ENCODE results near the gene RCN2. TPM values are rescaled to one million over a fixed set of nuclear protein-coding genes. Genes with fewer than 3 reads are reported as not detected.

The RCN2 gene
- total RNA-seq, 2 donors from 2014 or later: 34.0 to 42.6 TPM

GRCh38 chr15:76983590-76984375 is 52.2 kb downstream of the RCN2 start:
- no peaks in the 10 kb centered on the region for H3K36me3 ChIP-seq
- DNase-seq: no peak
- no peak overlapping the region for H3K9ac ChIP-seq (ENCODE audit: low read depth in 2 of 2, low read length in 2 of 2)
- H3K27me3 ChIP-seq: no peaks in the 10 kb centered on the region
- no peak overlapping the region for H3K27ac ChIP-seq
- no peak overlapping the region for H3K4me3 ChIP-seq
- H3K9me3 ChIP-seq: no peaks in the 10 kb centered on the region
- no peaks in the 10 kb centered on the region for H3K4me1 ChIP-seq
- intact Hi-C loops (cut with DNase I): no loop called here
- no peak for TF ChIP-seq CTCF (IDR thresholded peaks at IDR 0.05)

DNA sequence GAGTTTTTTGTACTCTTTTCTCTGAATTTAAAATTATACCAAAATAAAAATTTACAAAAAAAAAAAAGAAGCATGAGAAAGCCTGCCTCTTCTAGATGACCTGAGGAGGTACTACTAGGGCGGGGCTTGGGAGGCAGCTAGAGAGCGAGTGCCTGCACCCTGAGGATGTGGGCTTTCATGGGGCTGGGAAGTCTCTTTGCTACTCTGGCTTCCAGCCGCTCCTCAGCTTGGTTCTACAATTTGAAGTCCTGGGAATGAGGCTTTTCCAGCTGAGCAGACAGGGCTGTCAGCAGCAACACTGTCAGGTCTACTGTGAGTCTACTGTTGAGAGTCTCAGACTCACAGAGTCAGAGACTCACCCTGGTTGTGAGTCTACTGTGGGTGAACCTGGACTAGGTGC is 55.2 kb downstream of the RCN2 start:
- no peak overlapping the region for H3K27ac ChIP-seq
- H3K4me1 ChIP-seq: no peaks in the 10 kb centered on the region
- DNase-seq: no peak
- no peak overlapping the region for H3K4me3 ChIP-seq
- no peaks in the 10 kb centered on the region for H3K27me3 ChIP-seq
- H3K9ac ChIP-seq (ENCODE audit: low read depth in 2 of 2, low read length in 2 of 2): no peak overlapping the region
- H3K36me3 ChIP-seq: no peaks in the 10 kb centered on the region
- no peaks in the 10 kb centered on the region for H3K9me3 ChIP-seq
- TF ChIP-seq CTCF (IDR thresholded peaks at IDR 0.05): no peak
- intact Hi-C loops (cut with DNase I): no loop called here

GRCh38 chr15:76987276-76987675 is 55.7 kb downstream of the RCN2 start:
- no peaks in the 10 kb centered on the region for H3K36me3 ChIP-seq
- no peak overlapping the region for H3K4me3 ChIP-seq
- no peaks in the 10 kb centered on the region for H3K9me3 ChIP-seq
- no peak for DNase-seq
- no peak for TF ChIP-seq CTCF (IDR thresholded peaks at IDR 0.05)
- no peak overlapping the region for H3K9ac ChIP-seq (ENCODE audit: low read depth in 2 of 2, low read length in 2 of 2)
- no peaks in the 10 kb centered on the region for H3K27me3 ChIP-seq
- H3K4me1 ChIP-seq: no peaks in the 10 kb centered on the region
- intact Hi-C loops (cut with DNase I): no loop called here
- H3K27ac ChIP-seq: no peak overlapping the region

DNA sequence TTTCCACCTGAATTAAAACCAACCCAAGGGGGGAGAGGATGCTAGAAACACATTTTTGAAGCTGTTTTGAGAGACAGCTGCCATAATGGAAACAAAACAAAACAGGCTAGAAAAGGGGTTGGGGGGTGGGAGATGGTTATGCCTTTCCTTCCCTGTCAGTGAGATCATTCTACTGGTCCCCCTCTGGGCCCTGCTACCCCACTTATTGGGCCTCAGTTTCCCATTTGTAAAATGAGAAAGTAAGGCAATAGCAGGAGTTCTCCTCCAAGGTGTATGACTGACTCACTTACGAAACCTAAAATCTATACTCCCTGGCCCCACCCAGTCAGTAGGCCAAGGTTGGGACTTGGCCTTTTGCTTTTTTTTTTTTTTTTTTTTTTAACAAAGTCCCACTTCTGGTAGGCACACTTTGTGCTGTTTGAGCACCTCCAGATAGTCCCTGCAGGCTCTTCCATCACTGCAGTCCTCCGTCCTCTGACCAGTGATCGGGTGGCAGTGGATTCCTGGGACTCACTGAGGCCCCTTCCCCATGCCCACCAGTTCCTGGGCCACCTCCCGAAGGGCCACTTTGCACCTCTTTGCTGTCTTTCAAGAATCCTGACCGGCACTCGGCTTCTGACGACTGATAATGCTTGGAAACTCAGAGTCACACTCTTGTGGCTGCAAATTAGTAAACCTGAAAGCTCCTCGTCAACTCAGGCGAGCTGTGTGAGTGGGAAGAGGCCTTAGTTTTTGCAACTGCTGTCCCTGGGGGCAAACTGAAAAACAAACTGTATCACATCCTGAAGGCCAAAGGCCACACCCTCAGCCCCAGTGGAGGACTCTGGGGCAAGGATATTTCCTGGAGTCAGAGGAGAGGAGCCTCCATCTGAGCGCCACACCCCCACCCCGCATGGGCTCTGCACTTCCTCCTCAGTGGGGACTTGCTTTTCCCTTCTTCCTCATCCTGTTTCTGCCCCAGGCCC is 56.6 kb downstream of the RCN2 start:
- Histone ChIP-seq H3K27ac (peak overlapping the region; percentile 8), H3K4me3 (no peak overlapping the region), H3K4me1 (no peaks in the 10 kb centered on the region), H3K9me3 (no peaks in the 10 kb centered on the region), H3K9ac (ENCODE audit: low read depth in 2 of 2, low read length in 2 of 2) (no peak overlapping the region), H3K36me3 (no peaks in the 10 kb centered on the region), H3K27me3 (no peaks in the 10 kb centered on the region)
- TF ChIP-seq CTCF (IDR thresholded peaks at IDR 0.05): no peak
- peak; percentile 69 for DNase-seq
- intact Hi-C loops (cut with DNase I): no loop called here

- Histone ChIP-seq H3K36me3 (no peaks in the 10 kb centered on the region), H3K27me3 (no peaks in the 10 kb centered on the region), H3K4me3 (no peak overlapping the region), H3K27ac (peak overlapping the region; percentile 8), H3K9ac (ENCODE audit: low read depth in 2 of 2, low read length in 2 of 2) (no peak overlapping the region), H3K9me3 (no peaks in the 10 kb centered on the region), H3K4me1 (no peaks in the 10 kb centered on the region)
- intact Hi-C loops (cut with DNase I): no loop called here
- no peak for DNase-seq
- no peak for TF ChIP-seq CTCF (IDR thresholded peaks at IDR 0.05)
These were observed 57.6 kb downstream of the RCN2 start for GRCh38 chr15:76988867-76989780.
